ENCODE data around the gene PRKAG3. TPM values are rescaled to one million over a fixed set of nuclear protein-coding genes. Genes with fewer than 3 reads are reported as not detected.

The PRKAG3 gene
- total and polyA plus RNA-seq, 2 experiments from 2014 or later, result not detected

DNA sequence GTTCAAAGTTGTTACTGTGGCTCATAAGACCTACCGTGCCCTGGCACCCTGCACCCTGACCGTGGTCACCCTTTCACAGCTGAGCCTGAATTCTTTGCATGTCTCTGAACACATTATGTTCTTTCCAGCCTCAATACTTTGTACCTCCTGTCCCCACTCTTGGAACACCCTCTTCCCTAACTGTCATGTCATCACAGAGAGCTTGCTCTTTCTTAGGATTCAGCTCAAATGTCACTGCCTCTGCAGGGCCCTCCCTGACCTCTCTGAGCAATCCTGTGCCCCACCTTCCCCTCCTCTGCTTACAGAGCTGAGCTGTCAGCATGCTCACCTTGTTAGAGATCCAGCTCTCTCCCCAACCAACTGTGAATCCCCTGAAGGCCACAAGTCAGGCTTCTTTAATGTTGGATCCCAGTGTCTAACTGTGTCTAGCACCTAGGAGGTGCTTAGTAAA lies 15.0 kb downstream of the PRKAG3 start (continued):
- TF ChIP-seq, protein P1, sequence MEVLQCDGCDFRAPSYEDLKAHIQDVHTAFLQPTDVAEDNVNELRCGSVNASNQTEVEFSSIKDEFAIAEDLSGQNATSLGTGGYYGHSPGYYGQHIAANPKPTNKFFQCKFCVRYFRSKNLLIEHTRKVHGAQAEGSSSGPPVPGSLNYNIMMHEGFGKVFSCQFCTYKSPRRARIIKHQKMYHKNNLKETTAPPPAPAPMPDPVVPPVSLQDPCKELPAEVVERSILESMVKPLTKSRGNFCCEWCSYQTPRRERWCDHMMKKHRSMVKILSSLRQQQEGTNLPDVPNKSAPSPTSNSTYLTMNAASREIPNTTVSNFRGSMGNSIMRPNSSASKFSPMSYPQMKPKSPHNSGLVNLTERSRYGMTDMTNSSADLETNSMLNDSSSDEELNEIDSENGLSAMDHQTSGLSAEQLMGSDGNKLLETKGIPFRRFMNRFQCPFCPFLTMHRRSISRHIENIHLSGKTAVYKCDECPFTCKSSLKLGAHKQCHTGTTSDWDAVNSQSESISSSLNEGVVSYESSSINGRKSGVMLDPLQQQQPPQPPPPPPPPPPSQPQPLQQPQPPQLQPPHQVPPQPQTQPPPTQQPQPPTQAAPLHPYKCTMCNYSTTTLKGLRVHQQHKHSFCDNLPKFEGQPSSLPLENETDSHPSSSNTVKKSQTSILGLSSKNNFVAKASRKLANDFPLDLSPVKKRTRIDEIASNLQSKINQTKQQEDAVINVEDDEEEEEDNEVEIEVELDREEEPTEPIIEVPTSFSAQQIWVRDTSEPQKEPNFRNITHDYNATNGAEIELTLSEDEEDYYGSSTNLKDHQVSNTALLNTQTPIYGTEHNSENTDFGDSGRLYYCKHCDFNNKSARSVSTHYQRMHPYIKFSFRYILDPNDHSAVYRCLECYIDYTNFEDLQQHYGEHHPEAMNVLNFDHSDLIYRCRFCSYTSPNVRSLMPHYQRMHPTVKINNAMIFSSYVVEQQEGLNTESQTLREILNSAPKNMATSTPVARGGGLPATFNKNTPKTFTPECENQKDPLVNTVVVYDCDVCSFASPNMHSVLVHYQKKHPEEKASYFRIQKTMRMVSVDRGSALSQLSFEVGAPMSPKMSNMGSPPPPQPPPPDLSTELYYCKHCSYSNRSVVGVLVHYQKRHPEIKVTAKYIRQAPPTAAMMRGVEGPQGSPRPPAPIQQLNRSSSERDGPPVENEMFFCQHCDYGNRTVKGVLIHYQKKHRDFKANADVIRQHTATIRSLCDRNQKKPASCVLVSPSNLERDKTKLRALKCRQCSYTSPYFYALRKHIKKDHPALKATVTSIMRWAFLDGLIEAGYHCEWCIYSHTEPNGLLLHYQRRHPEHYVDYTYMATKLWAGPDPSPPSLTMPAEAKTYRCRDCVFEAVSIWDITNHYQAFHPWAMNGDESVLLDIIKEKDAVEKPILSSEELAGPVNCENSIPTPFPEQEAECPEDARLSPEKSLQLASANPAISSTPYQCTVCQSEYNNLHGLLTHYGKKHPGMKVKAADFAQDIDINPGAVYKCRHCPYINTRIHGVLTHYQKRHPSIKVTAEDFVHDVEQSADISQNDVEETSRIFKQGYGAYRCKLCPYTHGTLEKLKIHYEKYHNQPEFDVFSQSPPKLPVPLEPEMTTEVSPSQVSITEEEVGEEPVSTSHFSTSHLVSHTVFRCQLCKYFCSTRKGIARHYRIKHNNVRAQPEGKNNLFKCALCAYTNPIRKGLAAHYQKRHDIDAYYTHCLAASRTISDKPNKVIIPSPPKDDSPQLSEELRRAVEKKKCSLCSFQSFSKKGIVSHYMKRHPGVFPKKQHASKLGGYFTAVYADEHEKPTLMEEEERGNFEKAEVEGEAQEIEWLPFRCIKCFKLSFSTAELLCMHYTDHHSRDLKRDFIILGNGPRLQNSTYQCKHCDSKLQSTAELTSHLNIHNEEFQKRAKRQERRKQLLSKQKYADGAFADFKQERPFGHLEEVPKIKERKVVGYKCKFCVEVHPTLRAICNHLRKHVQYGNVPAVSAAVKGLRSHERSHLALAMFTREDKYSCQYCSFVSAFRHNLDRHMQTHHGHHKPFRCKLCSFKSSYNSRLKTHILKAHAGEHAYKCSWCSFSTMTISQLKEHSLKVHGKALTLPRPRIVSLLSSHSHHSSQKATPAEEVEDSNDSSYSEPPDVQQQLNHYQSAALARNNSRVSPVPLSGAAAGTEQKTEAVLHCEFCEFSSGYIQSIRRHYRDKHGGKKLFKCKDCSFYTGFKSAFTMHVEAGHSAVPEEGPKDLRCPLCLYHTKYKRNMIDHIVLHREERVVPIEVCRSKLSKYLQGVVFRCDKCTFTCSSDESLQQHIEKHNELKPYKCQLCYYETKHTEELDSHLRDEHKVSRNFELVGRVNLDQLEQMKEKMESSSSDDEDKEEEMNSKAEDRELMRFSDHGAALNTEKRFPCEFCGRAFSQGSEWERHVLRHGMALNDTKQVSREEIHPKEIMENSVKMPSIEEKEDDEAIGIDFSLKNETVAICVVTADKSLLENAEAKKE (CRISPR knock-in tag; IDR thresholded peaks at IDR 0.05), result no peak

DNA sequence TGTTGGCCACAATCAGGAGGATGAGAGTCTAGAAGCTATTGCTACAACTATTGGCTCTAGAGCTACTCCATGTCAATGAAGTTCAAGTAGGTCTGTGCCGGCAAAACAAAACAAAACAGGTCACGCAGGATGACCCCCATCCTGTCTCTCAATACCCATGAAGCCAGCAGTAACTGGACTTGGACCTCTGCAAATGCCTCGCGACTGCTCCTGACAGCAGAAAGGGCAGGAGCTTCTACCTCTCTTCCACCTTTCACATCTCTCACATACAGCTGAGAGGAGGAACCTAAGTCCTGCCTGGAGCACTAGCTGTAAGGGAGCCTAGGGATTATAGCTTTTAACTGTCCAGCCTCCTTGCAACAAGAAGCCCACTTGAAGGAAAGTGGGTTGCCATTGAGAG lies 16.0 kb downstream of the PRKAG3 start:
- DNase-seq (ENCODE audit: low spot score) (no peak), ATAC-seq (no peak)
- Histone ChIP-seq H2AFZ (no peak overlapping the region), H4K20me1 (replicated peaks; ENCODE audit: insufficient read depth) (no peaks in the 10 kb centered on the region), H3K79me2 (replicated peaks; ENCODE audit: insufficient read depth) (no peaks in the 10 kb centered on the region), H3K36me3 (ENCODE audit: insufficient read depth) (no peaks in the 10 kb centered on the region), H3K4me3 (no peak overlapping the region), H3K4me1 (ENCODE audit: insufficient read depth) (no peaks in the 10 kb centered on the region), H3K27ac (ENCODE audit: low read depth) (no peak overlapping the region), H3F3A (replicated peaks; ENCODE audit: low read depth) (no peaks in the 10 kb centered on the region), H3K9me2 (ENCODE audit: insufficient read depth) (no peaks in the 10 kb centered on the region), H3K4me2 (no peak overlapping the region), H3K27me3 (ENCODE audit: insufficient read depth) (no peaks in the 10 kb centered on the region)
- no peaks in the 10 kb centered on the region for H3K9me3 Mint-ChIP-seq
- no peaks in the 10 kb centered on the region for H3K36me3 Mint-ChIP-seq (ENCODE audit: low read depth)
- H3K27ac Mint-ChIP-seq, result no peak overlapping the region
- H3K4me3 Mint-ChIP-seq, result no peak overlapping the region
- no peaks in the 10 kb centered on the region; the same call in 2 of the 3 replicates for H3K4me1 Mint-ChIP-seq
- peaks cover 2% of the 10 kb centered on the region for H3K27me3 Mint-ChIP-seq (ENCODE audit: insufficient read depth, low read depth, poor library complexity)
- no peak for TF ChIP-seq EZH2phosphoT487 (IDR thresholded peaks at IDR 0.05; ENCODE audit: unreplicated experiment)

DNA sequence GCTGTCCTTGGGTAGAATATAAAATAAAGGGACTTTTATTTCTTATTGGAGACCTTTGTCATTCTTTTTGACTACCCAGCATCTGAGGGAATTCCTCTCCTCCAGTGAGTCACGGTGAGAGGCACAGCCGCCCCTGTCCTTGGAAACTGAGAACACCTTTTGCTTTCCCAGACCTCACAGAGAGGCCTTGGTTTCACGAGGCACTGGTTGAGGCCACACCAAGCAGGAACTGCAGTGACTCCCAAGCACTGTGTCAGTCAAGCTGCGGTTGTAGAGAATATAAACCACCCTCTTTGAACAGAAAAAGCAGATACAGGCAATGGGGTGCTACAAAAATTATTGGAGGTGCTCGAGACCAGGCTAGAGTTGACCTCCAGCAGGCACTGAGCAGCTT lies 16.4 kb downstream of the PRKAG3 start:
- H3K4me3 ChIP-seq, result no peak overlapping the region
- H4K20me1 ChIP-seq (replicated peaks; ENCODE audit: insufficient read depth), result no peaks in the 10 kb centered on the region
- Mint-ChIP-seq H3K9me3 (no peaks in the 10 kb centered on the region), H3K4me1 (no peaks in the 10 kb centered on the region), H3K4me3 (no peak overlapping the region), H3K36me3 (ENCODE audit: low read depth) (no peaks in the 10 kb centered on the region), H3K27ac (no peak overlapping the region), H3K27me3 (ENCODE audit: insufficient read depth, low read depth, poor library complexity) (peaks cover 2% of the 10 kb centered on the region)
- DNase-seq (ENCODE audit: low spot score) (no peak), ATAC-seq (no peak)
- no peaks in the 10 kb centered on the region for H3K27me3 ChIP-seq (ENCODE audit: insufficient read depth)
- no peak overlapping the region for H2AFZ ChIP-seq
- no peak overlapping the region for H3K27ac ChIP-seq (ENCODE audit: low read depth)
- no peak for TF ChIP-seq NANOG (IDR thresholded peaks at IDR 0.05; ENCODE audit: borderline replicate concordance)
- TF ChIP-seq EZH2 (IDR thresholded peaks at IDR 0.05; ENCODE audit: low read depth, unreplicated experiment), result no peak
- no peak for TF ChIP-seq EZH2phosphoT487 (IDR thresholded peaks at IDR 0.05; ENCODE audit: unreplicated experiment)
- TF ChIP-seq, protein P1 (CRISPR knock-in tag; IDR thresholded peaks at IDR 0.05), result no peak
- TF ChIP-seq ZNF114 (CRISPR knock-in tag; IDR thresholded peaks at IDR 0.05), result no peak
- H3K4me1 ChIP-seq (ENCODE audit: insufficient read depth), result no peaks in the 10 kb centered on the region
- no peaks in the 10 kb centered on the region for H3K79me2 ChIP-seq (replicated peaks; ENCODE audit: insufficient read depth)
- no peaks in the 10 kb centered on the region for H3K9me2 ChIP-seq (ENCODE audit: insufficient read depth)
- H3K36me3 ChIP-seq (ENCODE audit: insufficient read depth), result no peaks in the 10 kb centered on the region
- no peaks in the 10 kb centered on the region for H3F3A ChIP-seq (replicated peaks; ENCODE audit: low read depth)
- no peak overlapping the region for H3K4me2 ChIP-seq
